Inflammatory macrophage treated with lipopolysaccharide for 4 hours (primary cell): ENCODE measurements around the gene SRP9.

Experiments
- DNase-seq: peaks from one replicate; pipeline ENCODE4 v3.0.0-alpha.2; 2020

The SRP9 gene, protein sequence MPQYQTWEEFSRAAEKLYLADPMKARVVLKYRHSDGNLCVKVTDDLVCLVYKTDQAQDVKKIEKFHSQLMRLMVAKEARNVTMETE

DNA sequence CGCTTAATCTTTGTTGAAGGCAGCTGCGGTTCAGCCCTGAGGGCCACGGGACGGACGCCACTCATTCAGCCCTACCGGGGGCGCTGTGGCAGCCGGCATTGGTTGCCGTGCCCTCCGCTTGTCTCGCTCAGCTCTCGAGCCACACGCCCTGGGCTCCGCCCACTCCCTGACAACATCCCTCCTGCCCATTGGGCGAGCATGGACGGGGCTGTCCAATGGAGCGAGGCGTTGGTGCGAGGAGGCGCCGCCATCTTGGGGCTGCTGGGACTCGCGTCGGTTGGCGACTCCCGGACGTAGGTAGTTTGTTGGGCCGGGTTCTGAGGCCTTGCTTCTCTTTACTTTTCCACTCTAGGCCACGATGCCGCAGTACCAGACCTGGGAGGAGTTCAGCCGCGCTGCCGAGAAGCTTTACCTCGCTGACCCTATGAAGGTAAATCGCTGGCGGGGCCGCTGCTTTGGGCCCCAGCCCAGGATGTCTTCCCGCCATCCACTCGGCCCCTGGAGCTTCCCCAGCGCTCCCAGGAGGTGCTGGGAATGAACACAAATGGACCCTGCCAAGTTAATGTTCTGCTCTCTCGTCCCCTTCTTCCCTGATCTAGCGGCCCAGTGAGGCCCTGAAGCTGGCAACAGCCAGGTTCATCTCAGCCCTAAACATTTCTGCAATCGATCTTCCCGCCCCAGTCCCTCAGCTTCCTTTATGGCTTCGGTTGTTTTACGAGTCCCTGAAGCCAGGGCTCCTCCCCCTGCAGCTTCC lies at the start of gene SRP9:
TSS of gene SRP9 (plus strand) at position 244 of the 754 bp plus-strand sequence. CDS start at position 359, 115 bp downstream.
- DNase-seq = peak; percentile 99

DNA sequence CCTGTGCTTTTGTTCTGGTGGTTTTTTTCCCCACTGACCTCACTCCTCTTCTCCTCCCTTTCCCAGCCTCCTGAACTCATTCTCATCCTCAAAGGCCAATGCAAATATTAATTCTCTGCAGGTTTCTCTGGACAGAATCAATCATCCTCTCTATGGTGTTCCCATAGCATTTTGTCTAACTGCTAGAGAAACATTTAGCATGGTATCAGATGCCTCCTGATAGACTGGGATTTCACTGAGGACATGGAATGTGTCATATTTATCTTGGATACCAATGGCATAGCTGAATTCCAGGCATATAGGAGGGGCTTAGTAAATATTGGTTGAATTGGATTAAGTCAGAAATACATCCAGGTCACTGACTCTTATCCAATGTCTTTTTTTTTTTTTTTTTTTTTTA lies 46.1 kb upstream of the SRP9 start:
- DNase-seq = no peak

DNA sequence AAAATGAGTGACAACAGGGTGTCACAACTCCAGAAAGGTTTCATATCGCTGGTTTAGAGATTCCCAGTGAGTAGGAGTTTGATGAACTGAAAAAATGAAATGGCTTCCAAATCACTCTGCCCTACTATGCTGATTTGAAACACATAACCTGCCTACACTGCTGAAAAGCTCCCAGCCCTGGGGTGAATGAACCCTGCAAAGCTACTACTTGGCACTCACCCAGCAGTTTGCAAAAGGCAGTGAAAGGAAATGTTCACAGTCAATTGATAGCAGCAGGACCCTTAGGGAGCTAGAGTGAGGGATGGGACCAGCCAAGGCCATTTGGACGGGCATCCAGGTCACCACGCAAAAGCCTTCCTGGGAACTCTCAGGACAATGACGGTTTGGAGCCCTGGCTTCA lies 44.4 kb upstream of the SRP9 start:
- no peak for DNase-seq

DNA sequence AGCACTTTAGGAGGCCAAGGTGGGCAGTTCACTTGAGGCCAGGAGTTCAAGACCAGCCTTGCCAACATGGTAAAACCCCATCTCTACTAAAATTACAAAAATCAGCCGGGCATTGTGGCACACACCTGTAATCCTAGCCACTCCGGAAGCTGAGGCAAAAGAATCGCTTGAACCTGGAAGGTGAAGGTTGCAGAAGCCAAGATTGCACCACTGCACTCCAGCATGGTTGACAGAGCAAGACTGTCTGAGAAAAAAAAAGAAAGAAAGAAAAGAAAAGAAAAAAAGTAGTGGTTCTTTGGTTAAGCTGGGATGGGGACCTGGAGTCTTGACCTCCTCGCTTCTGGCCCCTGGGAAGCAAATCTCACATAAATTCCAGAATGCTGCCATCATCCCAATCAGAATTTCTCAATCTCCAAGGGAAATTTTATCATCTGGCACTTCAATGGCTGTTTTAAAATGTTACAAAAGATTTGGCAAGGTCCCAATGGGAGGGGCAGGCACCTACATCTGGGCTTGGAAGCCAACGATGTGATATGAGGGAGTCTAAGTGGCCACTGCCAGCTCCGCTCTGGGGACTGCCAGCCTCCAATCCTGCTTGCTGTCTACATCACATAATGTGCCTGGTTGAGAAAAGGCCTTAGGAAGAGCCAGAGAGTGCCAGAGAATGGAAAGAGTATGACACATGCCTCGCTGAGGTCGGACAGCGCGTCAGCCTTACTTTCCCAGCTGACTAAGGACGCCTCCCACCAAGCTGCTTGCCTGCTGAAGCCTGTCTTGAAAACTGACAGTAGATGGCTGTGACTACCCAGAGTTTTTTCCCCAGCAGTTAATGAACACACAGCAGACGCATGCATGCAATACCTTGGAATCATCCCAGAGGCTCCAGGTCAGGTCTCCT lies 42.1 kb upstream of the SRP9 start:
- no peak for DNase-seq

DNA sequence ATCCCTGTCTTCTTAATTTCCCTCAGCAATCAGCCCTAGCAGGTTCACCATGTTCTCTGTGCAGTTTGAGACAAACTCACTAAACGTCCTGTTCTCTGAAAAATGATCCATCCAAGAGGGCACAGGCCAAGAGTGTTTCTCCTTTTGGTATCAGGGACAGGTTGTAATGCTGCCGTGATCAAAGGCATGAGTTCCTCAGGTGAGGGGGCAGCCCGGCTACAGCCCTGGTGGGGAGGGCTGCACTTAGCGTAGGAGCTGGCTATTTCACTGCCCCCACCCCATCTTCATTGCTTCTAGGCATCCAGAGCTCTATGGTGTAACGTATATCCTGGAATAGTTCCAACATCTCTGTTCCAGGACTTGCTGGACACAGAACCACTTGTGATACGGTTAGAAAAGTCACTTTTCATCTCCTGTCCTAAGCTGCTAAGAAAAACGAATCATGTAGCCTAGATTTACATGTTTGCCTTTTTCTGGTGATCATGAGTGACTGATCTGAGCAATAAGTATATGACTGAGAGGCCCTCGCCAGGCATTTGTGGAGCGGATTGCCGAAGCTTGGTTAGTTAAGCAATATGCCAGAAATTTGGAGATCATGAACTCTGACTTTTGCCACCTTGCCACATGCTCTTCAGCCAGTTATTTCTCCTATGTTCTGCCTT lies 41.1 kb upstream of the SRP9 start:
- no peak for DNase-seq

DNA sequence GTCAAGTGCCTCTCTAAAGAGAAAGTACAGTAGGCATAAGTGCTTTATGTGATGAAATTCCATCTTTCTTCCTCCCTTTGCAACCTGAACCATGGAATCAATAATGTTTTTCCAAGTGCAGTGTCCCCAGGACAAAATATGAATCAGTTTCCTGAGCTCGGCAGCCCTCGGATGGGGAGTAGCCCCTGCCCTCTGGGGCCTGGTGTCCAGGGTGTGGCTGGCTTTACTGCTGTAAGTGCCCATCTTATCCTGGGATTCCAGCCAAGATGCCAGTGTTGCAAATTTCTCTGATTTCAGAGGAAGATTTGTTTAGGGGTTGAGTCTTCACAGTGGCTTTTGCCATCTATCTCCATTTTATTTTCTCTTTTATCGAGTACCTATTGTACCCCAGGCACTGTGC lies 40.5 kb upstream of the SRP9 start:
- DNase-seq = no peak

DNA sequence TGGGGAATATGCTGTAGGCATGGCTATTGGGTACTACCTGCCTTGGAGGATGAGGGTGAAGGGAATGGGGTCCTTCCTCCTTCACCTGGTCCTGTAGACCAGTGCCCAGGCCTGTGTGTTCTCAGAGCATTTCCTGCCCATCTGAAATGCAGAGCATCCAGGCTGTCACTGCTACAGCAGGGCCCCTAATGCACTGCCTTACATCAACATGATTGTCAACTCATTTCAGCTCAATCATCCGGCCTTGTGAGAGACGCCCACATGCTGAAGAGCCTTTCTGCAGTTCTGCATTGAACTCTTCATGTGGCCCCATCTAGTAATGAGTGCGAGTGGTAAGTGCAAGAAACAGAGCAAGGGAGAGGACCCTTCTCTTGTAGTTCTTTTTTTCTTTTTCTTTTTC lies 39.8 kb upstream of the SRP9 start:
- no peak for DNase-seq

DNA sequence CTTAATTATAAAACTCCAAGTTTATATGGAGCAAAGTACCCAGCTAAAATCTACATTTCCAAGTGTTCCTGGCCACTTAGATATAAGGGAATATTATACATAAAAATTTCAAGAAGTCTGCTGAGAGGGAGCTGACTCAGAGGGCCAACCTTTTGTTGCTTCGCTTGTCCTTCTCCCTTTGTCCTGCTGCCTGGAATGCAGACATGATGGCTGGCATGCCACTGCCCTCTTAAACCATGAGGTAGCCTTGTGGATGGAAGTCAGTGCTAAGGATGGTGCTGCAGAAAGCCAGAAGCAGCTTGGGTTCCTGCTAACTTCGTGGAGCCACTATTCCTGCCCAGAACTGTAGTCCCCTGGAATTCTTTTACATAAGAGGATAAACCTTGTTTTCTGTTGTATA lies 38.9 kb upstream of the SRP9 start:
- no peak for DNase-seq

DNA sequence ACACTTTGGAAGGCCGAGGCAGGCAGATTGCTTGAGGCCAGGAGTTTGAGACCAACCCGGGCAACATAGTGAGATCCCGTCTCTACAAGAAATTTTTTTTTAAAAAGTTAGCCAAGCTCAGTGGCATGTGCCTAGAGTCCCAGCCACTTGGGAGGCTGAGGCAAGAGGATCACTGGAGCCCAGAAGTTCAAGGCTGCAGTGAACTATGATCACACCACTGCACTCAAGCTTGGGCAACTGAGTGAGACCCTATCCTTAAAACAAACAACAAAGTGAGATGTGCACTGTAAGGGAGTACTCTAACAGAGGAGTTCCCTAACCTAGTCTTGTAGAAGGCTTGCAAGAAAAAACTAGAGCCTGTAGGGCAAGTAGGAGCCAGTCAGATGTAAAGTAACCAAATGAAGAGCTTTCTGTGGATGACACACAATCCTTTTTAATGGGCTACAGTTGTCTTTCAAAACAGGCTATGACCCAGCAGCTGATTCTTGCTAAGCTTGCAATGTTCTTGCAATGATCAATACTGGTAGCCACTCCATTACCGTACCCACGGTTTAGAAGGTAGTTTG lies 38.0 kb upstream of the SRP9 start:
- DNase-seq = no peak

DNA sequence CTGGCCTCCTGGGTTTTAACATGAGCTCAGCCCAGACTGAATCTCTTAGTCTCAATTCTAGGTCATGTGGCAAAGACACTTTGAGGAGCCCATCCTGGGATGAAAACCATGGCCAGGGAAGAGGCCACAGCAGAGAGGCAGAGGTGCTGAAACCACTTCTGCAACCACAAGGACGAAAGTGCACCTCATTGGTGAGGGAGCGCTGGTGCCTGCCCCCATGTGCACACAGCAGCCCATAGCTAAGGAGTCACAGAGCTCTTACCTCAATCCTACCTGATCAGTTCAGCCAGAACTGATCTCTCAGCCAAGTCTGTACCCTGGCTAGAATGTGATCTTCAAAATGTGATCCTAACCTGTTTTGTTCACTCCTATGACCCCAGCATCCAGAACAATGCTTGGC lies 32.9 kb upstream of the SRP9 start:
- DNase-seq = no peak

DNA sequence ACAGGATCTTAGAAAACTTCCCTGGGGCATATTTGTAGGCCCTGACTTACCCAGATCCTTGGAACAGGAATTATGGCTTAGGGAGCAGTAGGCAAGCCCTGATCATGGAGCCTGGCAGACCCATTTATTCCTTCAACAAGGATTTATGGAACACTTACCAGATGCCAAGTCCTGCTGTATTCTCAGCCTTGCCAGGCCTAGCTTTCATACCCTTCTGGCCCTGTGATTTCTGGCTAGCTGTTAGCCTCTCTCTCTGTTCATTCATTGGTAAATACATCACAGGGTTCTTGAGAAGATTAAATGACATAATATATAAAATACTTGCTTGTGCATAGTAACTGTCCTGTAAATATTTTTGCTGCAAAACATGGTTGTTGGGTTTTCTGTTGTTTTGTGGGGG lies 32.4 kb upstream of the SRP9 start:
- no peak for DNase-seq

DNA sequence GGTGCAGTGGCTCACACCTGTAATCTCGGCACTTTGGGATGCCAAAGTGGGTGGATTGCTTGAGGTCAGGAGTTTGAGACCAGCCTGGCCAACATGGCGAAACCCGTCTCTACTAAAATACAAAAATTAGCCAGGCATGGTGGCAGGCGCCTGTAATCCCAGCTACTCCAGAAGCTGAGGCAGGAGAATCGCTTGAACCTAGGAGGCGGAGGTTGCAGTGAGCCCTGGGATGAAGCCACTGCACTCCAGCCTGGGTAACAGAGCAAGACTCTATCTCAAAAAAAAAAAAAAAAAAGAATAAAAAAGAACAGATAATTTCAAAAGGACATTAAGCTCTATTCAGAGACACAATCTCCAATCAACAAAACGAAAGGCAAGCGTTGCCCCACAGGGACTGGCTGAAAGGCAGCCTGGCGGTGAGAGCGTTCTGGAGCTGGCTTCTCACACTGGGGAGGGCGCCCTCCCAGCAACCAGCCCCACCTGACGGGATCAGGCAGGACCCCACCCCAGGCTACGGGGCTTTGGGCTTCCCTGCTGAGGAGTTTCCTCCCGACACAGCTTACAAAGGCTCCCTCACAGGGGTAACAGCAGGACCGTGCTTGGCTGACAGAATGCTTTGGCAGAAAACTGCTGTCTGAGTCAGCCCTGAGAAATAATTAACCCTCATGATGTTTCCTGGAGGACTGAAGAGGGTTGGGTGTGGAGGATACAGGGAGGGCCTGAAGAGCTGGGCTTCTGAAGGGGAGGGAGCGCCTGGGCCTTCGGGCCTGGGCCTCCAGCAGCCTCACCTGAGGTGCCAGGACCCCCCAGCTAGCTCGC lies 31.1 kb upstream of the SRP9 start:
- no peak for DNase-seq

DNA sequence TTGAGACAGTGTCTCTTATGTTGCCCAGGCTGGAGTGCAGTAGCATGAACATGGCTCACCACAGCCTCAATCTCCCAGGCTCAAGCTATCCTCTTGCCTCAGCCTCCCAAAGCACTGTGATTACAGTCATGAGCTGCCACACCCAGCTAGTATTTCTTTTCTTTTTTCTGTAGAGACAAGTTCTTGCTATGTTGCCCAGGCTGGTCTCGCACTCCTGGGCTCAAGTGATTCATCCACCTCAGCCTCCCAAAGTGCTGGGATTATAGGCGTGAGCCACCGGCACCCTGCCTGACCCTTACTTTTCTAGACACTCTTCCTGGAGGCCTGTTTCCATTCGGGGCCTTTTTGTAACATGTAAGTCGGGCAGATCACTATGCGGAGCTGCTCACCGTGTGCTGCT lies 30.1 kb upstream of the SRP9 start:
- no peak for DNase-seq

DNA sequence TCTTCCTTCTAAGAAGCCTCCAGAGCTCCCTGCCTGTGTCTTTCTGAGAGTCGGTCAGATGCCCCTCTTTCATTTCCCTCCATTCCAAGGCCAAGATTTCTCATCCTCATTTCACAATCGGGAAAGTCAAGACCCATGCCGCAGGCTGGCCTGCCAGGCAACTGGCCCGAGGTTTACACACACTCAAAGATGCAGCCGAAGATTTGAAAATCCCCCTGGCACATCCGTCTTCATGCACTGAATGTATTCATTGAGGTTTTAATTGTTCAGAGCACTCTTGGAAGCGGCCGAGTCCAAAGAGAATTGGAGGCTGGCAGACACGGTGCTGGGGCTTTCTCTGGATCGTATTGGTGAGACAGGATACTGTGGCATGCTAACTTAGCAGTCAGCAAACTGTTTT lies 29.1 kb upstream of the SRP9 start:
- DNase-seq = no peak

DNA sequence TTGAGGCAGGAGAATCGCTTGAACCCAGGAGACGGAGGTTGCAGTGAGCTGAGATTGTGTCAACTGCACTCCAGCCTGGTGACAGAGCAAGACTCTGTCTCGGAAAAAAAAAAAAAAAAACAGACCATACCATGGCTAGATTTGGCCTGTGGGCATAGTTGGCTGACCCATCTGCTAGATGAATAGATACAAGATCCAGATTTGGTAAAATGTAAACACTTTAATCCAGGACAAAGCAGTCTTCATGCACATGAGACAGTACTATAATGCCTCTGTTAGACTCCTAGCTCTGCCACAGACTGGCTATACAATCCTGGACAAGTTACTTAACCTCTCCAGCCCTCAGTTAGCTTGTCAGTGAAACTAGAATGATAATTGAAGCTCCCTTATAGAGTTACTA lies 27.9 kb upstream of the SRP9 start:
- DNase-seq = no peak

DNA sequence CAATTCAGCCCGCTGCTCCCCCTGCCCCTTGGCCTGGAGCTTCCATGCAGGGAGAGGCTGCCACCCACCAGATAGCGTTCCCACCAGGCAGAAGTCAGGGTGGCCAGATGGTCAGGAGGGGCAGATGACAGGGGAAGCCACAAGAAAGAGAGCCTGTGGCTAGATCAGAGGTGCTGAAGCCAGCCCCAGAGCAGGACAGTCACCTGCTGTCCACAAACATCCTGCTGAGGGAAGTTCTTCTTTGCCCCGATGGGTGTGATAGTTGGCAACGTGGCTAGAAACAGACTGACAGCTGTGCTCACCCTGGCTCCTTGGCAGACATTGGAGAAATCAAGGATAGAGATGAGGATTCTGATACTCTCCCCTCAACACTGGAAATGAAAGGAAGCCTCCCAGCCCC lies 27.2 kb upstream of the SRP9 start:
- no peak for DNase-seq

DNA sequence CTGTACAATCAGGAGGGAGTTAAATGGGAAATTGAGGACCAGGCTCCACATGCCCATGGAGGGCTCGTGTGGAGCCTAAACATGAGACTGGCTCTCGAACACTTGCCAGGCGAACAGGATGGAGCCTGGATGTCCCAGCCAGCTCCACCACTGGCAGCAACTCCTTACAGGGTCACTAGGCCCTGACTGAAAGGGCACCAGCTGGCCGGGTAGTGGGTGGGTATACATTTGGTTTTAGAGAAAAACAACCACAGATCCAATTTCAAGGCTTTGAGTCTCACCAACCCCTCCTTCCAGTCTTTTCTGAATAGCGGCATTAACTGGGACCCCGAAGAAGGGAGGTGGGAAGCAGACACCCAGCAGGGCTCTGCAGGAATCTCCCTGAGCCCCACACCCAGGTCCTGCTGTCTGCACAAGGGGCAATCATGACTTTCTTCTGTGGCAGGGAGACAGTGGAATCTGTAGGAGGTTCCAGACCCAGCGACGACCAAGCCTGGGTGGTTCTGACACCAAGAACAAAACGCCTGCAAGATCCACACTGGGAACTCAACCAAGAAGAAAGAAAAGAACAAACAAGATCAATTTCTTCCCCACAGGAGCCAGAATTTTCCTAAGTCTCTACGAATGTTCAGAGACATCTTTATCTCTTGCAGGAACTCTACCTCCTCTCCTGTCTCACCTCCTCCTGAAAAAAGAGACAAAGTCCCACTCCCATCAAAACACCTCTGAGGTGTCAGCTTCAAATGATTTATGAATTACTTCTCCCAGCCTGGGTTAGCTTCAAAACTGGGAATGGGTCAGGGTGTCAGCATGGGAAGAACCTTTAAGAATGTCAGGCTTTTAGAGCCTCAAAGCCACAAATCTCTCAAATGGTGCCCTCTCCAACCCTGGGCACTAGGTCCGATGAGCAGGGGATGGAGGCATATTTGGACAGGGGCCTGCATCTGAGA lies 26.5 kb upstream of the SRP9 start:
- no peak for DNase-seq

DNA sequence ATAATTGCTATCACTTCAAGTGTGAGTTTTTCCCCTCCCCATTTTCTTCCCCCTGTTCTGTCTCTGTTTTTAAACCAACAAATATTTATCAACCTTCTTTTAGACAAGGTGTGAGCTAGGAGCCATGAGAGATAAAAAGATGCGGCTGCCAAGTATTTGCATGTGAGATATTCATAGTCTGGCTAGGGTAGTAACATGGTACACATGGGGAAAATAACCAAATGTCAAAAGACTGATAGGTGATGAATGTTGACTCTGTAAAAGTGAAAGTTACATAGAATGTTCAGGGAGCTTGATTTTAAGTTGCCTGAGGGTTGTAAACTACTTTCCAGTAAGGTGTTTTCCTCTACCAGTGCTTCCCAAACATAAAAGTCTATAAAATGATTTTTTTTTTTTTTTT lies 25.4 kb upstream of the SRP9 start:
- DNase-seq = no peak

DNA sequence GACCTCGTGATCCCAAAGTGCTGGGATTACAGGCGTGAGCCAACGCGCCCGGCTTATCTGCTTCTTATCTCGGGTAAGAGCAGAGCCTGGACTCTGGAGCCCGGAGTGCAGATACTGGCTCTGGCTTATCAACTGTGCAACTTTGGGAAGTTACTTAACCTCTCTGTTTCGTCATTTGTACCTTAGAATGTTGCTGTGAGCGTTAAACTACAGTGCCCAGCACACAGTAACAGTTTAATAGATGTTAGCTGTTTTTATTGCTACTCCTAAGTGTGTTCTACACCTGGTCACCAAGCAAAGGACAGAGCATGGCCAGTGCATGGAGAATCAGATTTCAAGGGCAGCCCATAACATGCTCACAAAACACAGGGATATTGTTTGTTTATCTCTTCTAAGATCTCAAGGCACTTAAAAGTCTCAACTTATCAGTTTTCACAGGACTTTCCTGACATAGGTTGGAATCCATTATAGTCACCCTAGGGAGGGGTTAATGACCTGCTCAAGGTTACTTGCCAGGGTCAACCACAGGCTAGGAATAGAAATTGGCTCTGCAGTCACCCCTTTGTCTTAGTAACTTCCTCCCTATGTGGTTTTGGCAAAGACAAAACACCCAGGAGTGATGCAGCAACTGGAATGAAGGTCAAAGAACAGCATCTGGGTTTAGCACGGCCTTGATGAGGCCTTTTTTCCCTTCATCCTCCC lies 22.5 kb upstream of the SRP9 start:
- DNase-seq = no peak

DNA sequence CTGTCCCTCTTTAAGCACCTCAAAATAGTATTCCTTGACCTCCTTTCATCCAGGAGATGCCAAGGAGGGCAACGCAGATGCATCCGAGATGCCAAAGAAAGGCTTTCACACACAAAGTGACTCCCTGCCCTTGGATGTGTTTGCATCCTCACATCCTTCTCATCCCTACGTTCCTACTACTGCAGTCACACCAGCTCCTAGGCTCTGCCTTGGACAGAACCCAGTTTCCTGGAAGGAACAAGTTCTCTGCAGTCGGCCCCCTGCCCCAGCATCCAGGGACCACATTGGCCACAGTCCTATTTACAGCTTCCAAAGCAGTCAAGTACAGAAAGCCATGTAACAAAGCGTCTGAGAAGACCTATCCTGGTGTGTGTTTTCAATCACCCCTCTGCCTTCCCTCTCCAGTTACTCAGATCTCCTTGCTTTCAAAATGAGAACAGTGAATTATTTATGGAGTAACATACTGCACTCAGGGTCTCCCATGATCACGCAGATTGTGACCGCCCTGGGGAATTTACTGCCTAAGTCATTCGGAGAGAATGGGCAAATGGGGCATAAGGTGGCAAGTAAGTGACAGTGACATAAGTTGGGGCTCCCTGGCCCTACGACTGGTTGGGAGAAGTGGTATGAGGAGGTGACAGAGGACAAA lies 21.8 kb upstream of the SRP9 start:
- DNase-seq = no peak
